Upper lobe of right lung (tissue), 1 donor: Measurements from ENCODE around the gene GPR39. TPM values are rescaled to one million over a fixed set of nuclear protein-coding genes. Genes with fewer than 3 reads are reported as not detected.
A peak's percentile ranks its signal among the peaks of the same experiment; 100 is the strongest.

Source experiments
- ATAC-seq: fragments of 200-7000 bp; cut with Tn5 transposase; one replicate; pipeline ENCODE4 v1.9.1; 2020; ENCODE audit warnings: mild to moderate bottlenecking, moderate library complexity
- DNase-seq: peaks from one replicate; pipeline ENCODE4 v3.0.0-alpha.2; 2020
- H3K27ac ChIP-seq: fragments of 200-600 bp; one replicate; pipeline ENCODE4 v1.8.0; 2022
- H3K27me3 ChIP-seq: fragments of 200-600 bp; one replicate; pipeline ENCODE4 v1.8.0; 2022; ENCODE audit warnings: mild to moderate bottlenecking
- H3K36me3 ChIP-seq: fragments of 200-600 bp; one replicate; pipeline ENCODE4 v1.8.0; 2022
- H3K4me1 ChIP-seq: fragments of 200-600 bp; one replicate; pipeline ENCODE4 v1.8.0; 2022
- H3K4me3 ChIP-seq: fragments of 200-600 bp; one replicate; pipeline ENCODE4 v1.8.0; 2022; ENCODE audit warnings: mild to moderate bottlenecking
- H3K9me3 ChIP-seq: fragments of 200-600 bp; one replicate; pipeline ENCODE4 v1.8.0; 2022
- intact Hi-C: fragments of 100-400 bp; cut with DNase I; formaldehyde crosslinking; loops from one replicate; pipeline ENCODE4 v1.11.0; 2022
- total RNA-seq: library from RNA; stranded (reverse); fragmentation: NEBNext Ultra II Directional; extraction: Animal tissue kit (Norgen Biotek cat#: 25700); gene quantifications from one replicate; pipeline ENCODE4 v1.2.1, GENCODE V29; 2021
- TF ChIP-seq, protein P1 (sequence below): fragments of 200-600 bp; IDR thresholded peaks from one replicate; pipeline ENCODE4 v1.8.0; 2022; ENCODE audit warnings: antibody characterized with exemption
- donor health status: DM: no; HTN: yes; CAD: no; lungs with severe emphysema.

The GPR39 gene
- total RNA-seq, 1 donor from 2014 or later, result 13.4 TPM

DNA sequence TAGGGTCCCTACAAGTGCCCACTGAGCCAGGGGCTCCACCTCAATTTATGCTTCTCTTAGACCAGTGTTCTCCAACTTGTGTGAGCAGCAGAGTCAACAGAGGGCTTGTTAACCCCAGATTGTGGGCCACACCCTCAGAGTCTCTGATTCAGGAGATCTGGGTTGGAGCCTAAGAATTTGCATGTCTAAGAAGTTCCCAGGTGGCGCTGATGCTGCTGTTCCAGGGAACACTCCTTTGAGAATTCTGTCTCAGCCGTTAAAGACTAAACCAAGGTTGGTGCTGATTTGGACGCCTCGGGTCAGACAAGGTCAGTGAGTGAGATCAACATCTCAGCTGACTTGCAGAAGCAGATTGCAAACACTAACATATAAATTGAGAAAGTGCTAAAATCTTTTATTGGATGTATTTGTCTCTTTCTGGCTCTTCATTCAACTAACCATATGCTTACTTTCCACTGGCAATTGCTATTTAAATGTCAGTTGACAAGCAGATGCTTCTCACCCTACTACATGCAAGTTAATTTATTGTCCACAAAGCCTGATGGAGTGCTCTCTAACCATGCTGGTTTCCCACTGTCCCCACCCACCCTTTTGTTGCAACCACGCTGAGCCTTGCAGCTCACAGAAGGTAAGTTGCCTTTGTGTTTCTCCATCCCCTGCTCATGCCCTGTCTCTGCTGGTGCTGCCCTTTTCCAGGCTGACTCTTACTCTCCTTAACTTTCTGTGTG, 221.9 kb downstream of the GPR39 start:
- H3K36me3 ChIP-seq, result no peaks in the 10 kb centered on the region
- ATAC-seq (no peak), DNase-seq (no peak)
- H3K9me3 ChIP-seq, result no peaks in the 10 kb centered on the region
- H3K4me3 ChIP-seq, result no peak overlapping the region
- TF ChIP-seq, protein P1, sequence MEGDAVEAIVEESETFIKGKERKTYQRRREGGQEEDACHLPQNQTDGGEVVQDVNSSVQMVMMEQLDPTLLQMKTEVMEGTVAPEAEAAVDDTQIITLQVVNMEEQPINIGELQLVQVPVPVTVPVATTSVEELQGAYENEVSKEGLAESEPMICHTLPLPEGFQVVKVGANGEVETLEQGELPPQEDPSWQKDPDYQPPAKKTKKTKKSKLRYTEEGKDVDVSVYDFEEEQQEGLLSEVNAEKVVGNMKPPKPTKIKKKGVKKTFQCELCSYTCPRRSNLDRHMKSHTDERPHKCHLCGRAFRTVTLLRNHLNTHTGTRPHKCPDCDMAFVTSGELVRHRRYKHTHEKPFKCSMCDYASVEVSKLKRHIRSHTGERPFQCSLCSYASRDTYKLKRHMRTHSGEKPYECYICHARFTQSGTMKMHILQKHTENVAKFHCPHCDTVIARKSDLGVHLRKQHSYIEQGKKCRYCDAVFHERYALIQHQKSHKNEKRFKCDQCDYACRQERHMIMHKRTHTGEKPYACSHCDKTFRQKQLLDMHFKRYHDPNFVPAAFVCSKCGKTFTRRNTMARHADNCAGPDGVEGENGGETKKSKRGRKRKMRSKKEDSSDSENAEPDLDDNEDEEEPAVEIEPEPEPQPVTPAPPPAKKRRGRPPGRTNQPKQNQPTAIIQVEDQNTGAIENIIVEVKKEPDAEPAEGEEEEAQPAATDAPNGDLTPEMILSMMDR, result no peak
- intact Hi-C loops, result no loop called here
- no peak overlapping the region for H3K27ac ChIP-seq
- no peaks in the 10 kb centered on the region for H3K4me1 ChIP-seq
- H3K27me3 ChIP-seq, result no peaks in the 10 kb centered on the region

DNA sequence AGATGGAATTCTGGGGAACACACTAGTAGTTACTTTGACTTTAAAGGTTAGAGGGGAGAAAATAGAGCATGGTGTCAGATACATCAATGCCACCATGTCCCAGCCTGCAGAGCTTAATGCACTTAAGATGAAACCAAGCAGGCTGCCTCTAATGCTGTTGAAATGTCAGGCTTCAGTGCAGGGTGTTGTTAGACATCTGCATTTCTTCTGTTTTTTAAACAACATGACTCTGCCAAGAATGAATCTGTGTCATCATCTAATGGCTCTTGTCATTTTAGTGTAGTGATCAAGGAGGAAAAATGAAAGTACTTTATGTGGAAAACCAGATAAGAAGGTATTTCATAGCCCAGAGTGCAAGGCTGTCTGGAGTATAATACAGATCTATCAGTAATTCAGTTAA, 223.5 kb downstream of the GPR39 start:
- Histone ChIP-seq H3K27ac (no peak overlapping the region), H3K27me3 (no peaks in the 10 kb centered on the region), H3K9me3 (no peaks in the 10 kb centered on the region), H3K36me3 (no peaks in the 10 kb centered on the region), H3K4me1 (no peaks in the 10 kb centered on the region), H3K4me3 (no peak overlapping the region)
- ATAC-seq (no peak), DNase-seq (no peak)
- intact Hi-C loops, result no loop called here
- TF ChIP-seq, protein P1, result no peak

DNA sequence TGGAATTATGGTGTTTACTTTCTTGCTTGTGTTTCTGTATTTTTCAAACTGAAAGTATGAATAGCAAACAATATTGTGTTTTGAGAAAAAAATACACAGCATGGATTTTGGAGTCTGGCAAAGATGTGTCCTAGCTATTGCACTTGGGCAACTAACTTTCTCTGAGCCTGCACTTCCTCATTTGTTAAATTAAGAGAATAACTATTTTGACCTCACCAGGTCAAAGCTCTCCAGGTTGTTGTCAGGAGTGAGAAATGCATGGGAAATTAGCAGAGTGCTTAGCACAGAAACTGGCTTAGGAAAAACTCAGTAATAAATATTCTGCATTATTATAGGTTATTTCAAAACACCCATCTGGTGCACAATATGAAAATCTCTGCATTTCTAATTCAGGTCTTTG, 225.2 kb downstream of the GPR39 start:
- H3K27me3 ChIP-seq, result no peaks in the 10 kb centered on the region
- TF ChIP-seq, protein P1, result no peak
- no peaks in the 10 kb centered on the region for H3K36me3 ChIP-seq
- ATAC-seq, result no peak
- no peak overlapping the region for H3K27ac ChIP-seq
- intact Hi-C loops, result no loop called here
- no peak for DNase-seq
- H3K4me1 ChIP-seq, result no peaks in the 10 kb centered on the region
- no peaks in the 10 kb centered on the region for H3K9me3 ChIP-seq
- no peak overlapping the region for H3K4me3 ChIP-seq

DNA sequence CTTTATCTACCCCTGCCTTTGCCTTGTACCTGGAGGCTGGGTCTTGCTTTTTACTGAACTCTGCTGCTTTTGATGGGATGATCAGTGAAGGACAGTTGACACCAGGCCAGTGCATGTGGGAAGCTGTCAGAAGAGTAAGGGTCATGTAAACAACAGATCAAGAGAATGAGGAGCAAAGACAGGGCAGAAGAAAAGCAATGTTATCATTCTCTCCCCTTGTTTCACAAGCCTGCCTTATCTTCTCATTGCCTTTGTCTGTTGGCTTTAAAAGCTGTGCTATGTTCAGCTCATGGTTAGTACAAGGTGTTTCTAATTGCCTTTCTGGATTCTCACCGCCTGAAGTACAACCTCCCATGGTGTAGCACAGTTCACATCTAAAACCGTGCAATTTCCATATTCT, 225.8 kb downstream of the GPR39 start:
- DNase-seq (no peak), ATAC-seq (no peak)
- Histone ChIP-seq H3K27ac (no peak overlapping the region), H3K4me1 (no peaks in the 10 kb centered on the region), H3K4me3 (no peak overlapping the region), H3K36me3 (no peaks in the 10 kb centered on the region), H3K9me3 (no peaks in the 10 kb centered on the region), H3K27me3 (no peaks in the 10 kb centered on the region)
- TF ChIP-seq, protein P1, result no peak
- intact Hi-C loops, result no loop called here

DNA sequence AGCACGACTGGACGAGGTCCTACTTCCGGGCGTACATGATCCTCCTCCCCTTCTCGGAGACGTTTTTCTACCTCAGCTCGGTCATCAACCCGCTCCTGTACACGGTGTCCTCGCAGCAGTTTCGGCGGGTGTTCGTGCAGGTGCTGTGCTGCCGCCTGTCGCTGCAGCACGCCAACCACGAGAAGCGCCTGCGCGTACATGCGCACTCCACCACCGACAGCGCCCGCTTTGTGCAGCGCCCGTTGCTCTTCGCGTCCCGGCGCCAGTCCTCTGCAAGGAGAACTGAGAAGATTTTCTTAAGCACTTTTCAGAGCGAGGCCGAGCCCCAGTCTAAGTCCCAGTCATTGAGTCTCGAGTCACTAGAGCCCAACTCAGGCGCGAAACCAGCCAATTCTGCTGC, 228.6 kb downstream of the GPR39 start:
- Histone ChIP-seq H3K4me1 (no peaks in the 10 kb centered on the region), H3K9me3 (no peaks in the 10 kb centered on the region), H3K36me3 (no peaks in the 10 kb centered on the region), H3K4me3 (no peak overlapping the region), H3K27ac (no peak overlapping the region), H3K27me3 (no peaks in the 10 kb centered on the region)
- DNase-seq (peak; percentile 63), ATAC-seq (peak; percentile 58)
- TF ChIP-seq, protein P1, result no peak
- intact Hi-C loops, result no loop called here
